Skeletal muscle satellite cell (primary cell): ENCODE data around the gene UPF3B.
"Not testable (repeated sequence)": the region's sequence is repeated elsewhere in the genome, so short reads cannot be mapped to it uniquely, and the experiment has no call there.

Experiments
- H3K27me3 ChIP-seq: 2 replicates; pipeline ENCODE4 v1.7.0; 2013; ENCODE audit warnings: low read length; ENCODE audit not compliant: control insufficient read depth, insufficient read depth
- H3K36me3 ChIP-seq: 2 replicates; pipeline ENCODE4 v1.7.0; 2013; ENCODE audit warnings: mild to moderate bottlenecking, control low read depth, low read length; ENCODE audit not compliant: insufficient read depth
- H3K4me1 ChIP-seq: 2 replicates; pipeline ENCODE4 v1.7.0; 2013; ENCODE audit warnings: low read length; ENCODE audit not compliant: control insufficient read depth, insufficient read depth
- H3K4me2 ChIP-seq: 2 replicates; pipeline ENCODE4 v1.7.0; 2013; ENCODE audit warnings: mild to moderate bottlenecking, low read length
- H3K4me3 ChIP-seq: 2 replicates; pipeline ENCODE4 v1.7.0; 2013; ENCODE audit warnings: low read length
- H3K9ac ChIP-seq: 2 replicates; pipeline ENCODE4 v1.7.0; 2013; ENCODE audit warnings: mild to moderate bottlenecking, low read depth, low read length, moderate library complexity
- H3K9me3 ChIP-seq: replicated peaks from 2 replicates; pipeline ENCODE4 v1.7.0; 2013; ENCODE audit warnings: mild to moderate bottlenecking, control low read depth, low read length

Gene UPF3B

DNA sequence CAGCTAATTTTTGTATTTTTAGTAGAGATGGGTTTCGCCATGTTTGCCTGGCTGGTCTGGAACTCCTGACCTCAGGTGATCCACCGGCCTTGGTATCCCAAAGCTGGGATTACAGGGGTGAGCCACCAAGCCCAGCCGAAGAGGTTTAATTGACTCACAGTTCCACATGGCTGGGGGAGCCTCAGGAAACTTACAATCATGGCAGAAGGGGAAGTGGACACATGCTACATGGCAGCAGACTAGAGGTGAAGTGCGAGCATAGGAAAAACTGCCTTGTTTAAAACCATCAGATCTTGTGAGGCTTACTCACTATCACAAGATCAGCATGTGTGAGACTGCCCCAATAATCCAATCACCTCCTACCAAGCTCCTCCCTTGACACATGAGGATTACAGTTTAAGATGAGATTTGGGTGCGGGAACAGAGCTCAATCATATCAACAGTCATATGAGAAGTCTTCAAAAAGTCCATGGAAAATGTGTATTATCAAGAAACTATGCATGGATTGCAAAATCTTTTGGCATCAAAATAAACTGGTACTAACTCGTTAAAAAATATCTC is 35.6 kb downstream of the UPF3B start:
- no peak overlapping the region for H3K4me2 ChIP-seq
- H3K27me3 ChIP-seq = no peaks in the 10 kb centered on the region
- no peak overlapping the region for H3K4me3 ChIP-seq
- no peaks in the 10 kb centered on the region for H3K4me1 ChIP-seq
- H3K9me3 ChIP-seq = no peaks in the 10 kb centered on the region
- H3K9ac ChIP-seq = no peak overlapping the region
- H3K36me3 ChIP-seq = no peaks in the 10 kb centered on the region

DNA sequence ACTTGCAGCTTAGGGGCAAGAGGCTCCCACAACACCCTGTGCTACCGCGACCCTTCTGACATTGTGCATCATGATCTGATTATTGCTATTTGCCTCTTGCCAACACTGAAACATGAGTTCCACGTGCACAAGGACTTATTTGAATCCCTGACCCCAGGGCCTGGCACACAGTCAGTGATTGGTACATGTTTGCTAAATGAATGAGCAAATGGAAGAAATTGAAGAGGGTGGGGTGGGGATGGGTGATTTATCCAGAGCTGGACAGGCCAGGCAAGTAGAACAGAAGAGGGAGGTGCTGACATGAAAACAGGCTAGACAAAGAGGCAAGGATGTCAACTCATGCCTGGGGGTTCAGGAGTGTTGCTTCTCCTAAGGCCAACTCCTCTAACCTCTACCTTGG is 36.5 kb downstream of the UPF3B start:
- Histone ChIP-seq H3K9ac (no peak overlapping the region), H3K27me3 (no peaks in the 10 kb centered on the region), H3K36me3 (no peaks in the 10 kb centered on the region), H3K4me3 (no peak overlapping the region), H3K4me2 (no peak overlapping the region), H3K9me3 (no peaks in the 10 kb centered on the region), H3K4me1 (no peaks in the 10 kb centered on the region)

- H3K9me3 ChIP-seq = no peaks in the 10 kb centered on the region
- no peaks in the 10 kb centered on the region for H3K27me3 ChIP-seq
- H3K36me3 ChIP-seq = no peaks in the 10 kb centered on the region
- H3K4me3 ChIP-seq = no peak overlapping the region
- no peaks in the 10 kb centered on the region for H3K4me1 ChIP-seq
- H3K9ac ChIP-seq = no peak overlapping the region
- no peak overlapping the region for H3K4me2 ChIP-seq
Observed at GRCh38 chrX:119809185-119809666, 43.5 kb downstream of the UPF3B start.

DNA sequence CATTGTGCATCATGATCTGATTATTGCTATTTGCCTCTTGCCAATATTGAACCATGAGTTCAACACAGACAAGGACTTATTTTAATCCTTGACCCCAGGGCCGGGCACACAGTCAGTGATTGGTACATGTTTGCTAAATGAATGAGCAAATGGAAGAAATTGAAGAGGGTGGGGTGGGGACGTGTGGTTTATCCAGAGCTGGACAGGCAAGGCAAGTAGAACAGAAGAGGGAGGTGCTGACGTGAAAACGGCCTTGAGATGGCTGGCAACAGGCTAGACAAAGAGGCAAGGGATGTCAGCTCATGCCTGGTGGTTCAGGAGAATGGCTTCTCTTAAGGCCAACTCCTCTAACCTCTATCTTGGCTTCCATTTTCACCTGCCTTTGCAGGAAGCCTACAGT is 44.3 kb downstream of the UPF3B start:
- not testable (repeated sequence) for H3K4me1 ChIP-seq, H3K9me3 ChIP-seq, H3K4me3 ChIP-seq, H3K27me3 ChIP-seq, H3K4me2 ChIP-seq, H3K9ac ChIP-seq, H3K36me3 ChIP-seq

- no peak overlapping the region for H3K4me2 ChIP-seq
- no peaks in the 10 kb centered on the region for H3K27me3 ChIP-seq
- H3K4me3 ChIP-seq = no peak overlapping the region
- no peak overlapping the region for H3K9ac ChIP-seq
- H3K36me3 ChIP-seq = no peaks in the 10 kb centered on the region
- H3K4me1 ChIP-seq = no peaks in the 10 kb centered on the region
- H3K9me3 ChIP-seq = no peaks in the 10 kb centered on the region
Observed at GRCh38 chrX:119802546-119802945, 50.2 kb downstream of the UPF3B start.

GRCh38 chrX:119801253-119802221 is 51.2 kb downstream of the UPF3B start:
- no peaks in the 10 kb centered on the region for H3K4me1 ChIP-seq
- no peak overlapping the region for H3K4me3 ChIP-seq
- no peaks in the 10 kb centered on the region for H3K36me3 ChIP-seq
- no peak overlapping the region for H3K4me2 ChIP-seq
- H3K9me3 ChIP-seq = no peaks in the 10 kb centered on the region
- no peaks in the 10 kb centered on the region for H3K27me3 ChIP-seq
- no peak overlapping the region for H3K9ac ChIP-seq

DNA sequence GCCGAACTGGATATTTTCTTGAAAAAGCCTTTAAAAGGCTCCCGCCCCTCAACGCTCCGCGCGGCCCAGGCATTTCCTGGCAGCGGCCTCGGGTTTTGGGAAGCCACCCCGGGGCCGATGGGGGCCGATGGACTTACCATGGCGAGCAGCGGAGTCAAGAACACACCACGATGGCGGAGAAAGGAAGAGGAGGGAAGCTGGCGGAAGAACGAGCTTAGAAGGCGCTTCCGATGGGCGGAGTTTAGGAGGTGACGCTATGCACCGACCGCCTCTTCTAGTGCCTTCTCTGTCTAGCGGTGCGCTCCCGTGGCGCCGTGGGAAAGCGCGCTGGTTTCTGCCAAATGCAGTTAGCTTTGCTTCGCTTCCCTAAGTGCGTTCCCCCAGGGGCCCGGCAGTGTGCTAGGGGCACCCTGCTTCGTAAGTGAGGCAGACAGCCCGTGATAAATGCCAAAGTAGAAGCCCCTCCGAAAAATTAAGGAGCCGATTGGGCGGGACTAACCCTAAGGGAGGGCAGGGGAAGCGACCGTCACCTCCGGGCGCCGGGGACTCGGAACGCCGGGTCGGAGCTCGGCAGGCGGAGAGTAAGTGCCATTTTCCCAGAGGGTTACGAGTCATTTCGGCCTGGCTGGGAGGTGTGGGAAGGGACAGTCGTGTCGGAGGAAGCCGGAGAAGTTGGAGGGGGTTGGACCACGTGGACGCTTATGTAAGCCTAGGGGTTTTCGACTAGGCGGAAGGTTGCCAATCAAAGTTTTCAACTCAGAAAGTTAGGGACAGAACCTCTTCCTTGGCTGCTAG is 61.1 kb downstream of the UPF3B start, which contains the start of gene RPL39:
RPL39 (minus strand) TSS at position 194 of the 795 bp plus-strand sequence; CDS start at position 140, 54 bp downstream.
- H3K36me3 ChIP-seq = peaks cover 26% of the 10 kb centered on the region
- H3K4me1 ChIP-seq = peaks cover 19% of the 10 kb centered on the region
- no peaks in the 10 kb centered on the region for H3K9me3 ChIP-seq
- peak within 1 kb of the TSS; percentile 95 for H3K9ac ChIP-seq
- H3K27me3 ChIP-seq = no peaks in the 10 kb centered on the region
- peak within 1 kb of the TSS; percentile 79 for H3K4me2 ChIP-seq
- peak within 1 kb of the TSS; percentile 80 for H3K4me3 ChIP-seq

- Histone ChIP-seq H3K9ac (peak overlapping the region; percentile 95), H3K4me1 (peaks cover 19% of the 10 kb centered on the region), H3K36me3 (peaks cover 28% of the 10 kb centered on the region), H3K27me3 (no peaks in the 10 kb centered on the region), H3K9me3 (no peaks in the 10 kb centered on the region), H3K4me2 (peak overlapping the region; percentile 79), H3K4me3 (peak overlapping the region; percentile 80)
Observed at GRCh38 chrX:119790977-119791436, 61.8 kb downstream of the UPF3B start.

DNA sequence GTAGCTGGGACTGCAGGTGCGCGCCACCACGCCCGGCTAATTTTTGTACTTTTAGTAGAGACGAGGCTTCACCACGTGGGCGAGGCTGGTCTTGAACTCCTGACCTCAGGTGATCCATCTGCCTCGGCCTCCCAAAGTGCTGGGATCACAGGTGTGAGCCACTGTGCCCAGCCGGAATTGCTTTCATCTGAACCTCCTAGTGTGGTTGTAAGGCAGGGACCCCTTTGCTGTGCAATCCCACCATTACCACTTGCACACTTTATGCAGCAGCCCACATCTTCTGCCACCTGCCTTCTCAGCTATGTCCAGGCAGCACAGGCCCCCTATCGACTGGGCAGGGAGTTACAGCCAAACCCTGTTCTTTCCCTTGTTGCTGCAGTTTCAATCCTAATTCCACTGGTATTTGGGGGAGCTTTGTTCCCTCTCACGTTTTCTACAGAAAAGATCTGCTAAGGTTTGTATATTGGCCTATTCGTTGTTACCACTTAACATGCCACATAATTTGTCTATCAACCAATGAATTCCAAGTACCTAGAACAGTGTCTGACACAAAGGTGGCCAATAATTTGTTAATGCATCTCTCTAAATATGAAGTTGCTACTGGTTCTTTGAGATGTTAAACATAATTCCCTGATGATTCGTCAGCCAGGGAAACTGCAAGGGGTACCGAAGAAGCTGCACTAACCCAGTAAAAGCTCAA is 67.9 kb downstream of the UPF3B start:
- no peak overlapping the region for H3K4me2 ChIP-seq
- no peak overlapping the region for H3K9ac ChIP-seq
- H3K27me3 ChIP-seq = no peaks in the 10 kb centered on the region
- H3K36me3 ChIP-seq = peaks cover 37% of the 10 kb centered on the region
- H3K4me1 ChIP-seq = peaks cover 15% of the 10 kb centered on the region
- H3K4me3 ChIP-seq = no peak overlapping the region
- no peaks in the 10 kb centered on the region for H3K9me3 ChIP-seq
